GM19395 (cell line): ENCODE data around the gene MRTFB.
"Not testable (repeated sequence)": the region's sequence is repeated elsewhere in the genome, so short reads cannot be mapped to it uniquely, and the experiment has no call there.

Experiments
- ATAC-seq: cut with Tn5 transposase; IDR thresholded peaks from one replicate; pipeline ENCODE4 v1.9.1; 2021; ENCODE audit warnings: mild to moderate bottlenecking, moderate library complexity; ENCODE audit not compliant: unreplicated experiment

The MRTFB gene, protein sequence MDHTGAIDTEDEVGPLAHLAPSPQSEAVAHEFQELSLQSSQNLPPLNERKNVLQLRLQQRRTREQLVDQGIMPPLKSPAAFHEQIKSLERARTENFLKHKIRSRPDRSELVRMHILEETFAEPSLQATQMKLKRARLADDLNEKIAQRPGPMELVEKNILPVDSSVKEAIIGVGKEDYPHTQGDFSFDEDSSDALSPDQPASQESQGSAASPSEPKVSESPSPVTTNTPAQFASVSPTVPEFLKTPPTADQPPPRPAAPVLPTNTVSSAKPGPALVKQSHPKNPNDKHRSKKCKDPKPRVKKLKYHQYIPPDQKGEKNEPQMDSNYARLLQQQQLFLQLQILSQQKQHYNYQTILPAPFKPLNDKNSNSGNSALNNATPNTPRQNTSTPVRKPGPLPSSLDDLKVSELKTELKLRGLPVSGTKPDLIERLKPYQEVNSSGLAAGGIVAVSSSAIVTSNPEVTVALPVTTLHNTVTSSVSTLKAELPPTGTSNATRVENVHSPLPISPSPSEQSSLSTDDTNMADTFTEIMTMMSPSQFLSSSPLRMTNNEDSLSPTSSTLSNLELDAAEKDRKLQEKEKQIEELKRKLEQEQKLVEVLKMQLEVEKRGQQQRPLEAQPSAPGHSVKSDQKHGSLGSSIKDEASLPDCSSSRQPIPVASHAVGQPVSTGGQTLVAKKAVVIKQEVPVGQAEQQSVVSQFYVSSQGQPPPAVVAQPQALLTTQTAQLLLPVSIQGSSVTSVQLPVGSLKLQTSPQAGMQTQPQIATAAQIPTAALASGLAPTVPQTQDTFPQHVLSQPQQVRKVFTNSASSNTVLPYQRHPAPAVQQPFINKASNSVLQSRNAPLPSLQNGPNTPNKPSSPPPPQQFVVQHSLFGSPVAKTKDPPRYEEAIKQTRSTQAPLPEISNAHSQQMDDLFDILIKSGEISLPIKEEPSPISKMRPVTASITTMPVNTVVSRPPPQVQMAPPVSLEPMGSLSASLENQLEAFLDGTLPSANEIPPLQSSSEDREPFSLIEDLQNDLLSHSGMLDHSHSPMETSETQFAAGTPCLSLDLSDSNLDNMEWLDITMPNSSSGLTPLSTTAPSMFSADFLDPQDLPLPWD

DNA sequence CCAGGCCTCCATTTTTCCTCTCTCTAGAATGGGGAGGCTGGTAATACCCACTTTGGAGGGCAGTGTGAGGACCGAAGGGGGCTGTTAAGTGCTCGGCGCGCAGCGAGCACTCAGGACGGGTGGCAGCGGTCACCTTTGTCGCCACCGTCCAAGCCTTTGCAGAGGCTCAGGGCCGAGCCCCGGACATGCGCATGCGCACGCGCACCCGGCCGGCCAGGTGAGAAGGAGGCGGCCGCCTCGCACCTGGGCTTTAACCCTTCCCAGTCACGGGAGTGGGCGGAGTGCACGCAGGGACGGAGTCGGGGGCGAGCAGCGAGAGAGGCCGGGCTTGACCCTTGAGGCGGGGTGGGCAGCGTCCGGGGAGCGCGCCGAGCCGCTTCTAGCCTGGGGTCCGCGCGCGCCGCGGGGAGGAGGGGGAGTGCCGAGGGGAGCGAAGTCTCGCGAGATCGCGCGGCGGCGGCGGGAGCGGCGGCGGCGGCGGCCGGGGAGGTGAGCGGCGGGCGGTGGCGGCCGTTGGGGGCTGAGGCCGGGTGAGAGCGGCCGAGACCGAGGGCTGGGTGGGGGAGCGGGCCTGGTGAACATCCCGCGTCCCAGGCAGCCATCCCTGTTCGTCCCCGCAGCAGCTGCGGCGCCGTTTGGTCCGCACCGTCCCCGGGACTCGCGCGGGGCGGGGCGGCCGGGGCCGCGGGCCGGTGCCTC is at the start of gene MRTFB:
Gene MRTFB, plus strand, starts transcription at position 443 of the 699 bp plus-strand sequence. CDS start 69,288 bp downstream, outside the sequence.
- ATAC-seq: peak; percentile 86

DNA sequence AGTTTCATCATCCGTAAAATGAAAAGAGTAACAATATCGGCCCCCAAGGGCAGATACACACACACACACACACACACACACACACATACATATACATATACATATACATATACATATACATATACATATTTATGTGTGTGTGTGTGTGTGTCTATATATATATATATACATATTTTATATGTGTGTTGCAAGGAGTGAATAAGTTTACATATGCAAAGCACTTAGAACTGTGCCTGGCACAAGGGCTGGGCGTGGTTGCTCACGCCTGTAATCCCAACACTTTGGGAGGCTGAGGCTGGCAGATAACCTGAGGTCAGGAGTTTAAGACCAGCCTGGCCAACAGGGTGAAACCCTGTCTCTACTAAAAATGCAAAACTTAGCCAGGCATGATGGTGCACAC is 47.6 kb upstream of the MRTFB start:
- ATAC-seq: not testable (repeated sequence)

- no peak for ATAC-seq
These were observed 46.8 kb upstream of the MRTFB start for GRCh38 chr16:14024283-14024682.

- ATAC-seq: no peak
These were observed 44.4 kb upstream of the MRTFB start for GRCh38 chr16:14026572-14027285.

DNA sequence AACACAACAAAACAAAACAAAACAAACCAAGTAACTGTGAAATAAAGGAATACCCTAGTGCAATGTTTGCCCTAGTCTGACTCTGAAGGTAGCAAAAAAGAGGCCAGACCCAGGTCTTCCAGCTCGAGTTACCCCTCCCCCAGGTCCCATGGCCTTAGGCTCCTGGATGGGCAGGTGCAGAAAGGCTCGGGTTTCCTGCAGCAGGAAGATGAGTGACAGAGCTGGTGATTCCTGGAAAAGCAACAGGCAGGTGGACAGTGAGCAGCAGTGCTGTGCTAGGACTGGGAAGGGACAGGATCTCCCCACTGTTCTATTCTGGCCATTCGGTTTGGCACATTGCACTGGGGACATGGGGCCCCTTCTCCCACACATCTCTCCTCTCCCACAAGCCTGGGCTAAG is 42.9 kb upstream of the MRTFB start:
- ATAC-seq: no peak

GRCh38 chr16:14029658-14030057 is 41.5 kb upstream of the MRTFB start:
- ATAC-seq: no peak

- no peak for ATAC-seq
These were observed 36.0 kb upstream of the MRTFB start for GRCh38 chr16:14035092-14035491.

DNA sequence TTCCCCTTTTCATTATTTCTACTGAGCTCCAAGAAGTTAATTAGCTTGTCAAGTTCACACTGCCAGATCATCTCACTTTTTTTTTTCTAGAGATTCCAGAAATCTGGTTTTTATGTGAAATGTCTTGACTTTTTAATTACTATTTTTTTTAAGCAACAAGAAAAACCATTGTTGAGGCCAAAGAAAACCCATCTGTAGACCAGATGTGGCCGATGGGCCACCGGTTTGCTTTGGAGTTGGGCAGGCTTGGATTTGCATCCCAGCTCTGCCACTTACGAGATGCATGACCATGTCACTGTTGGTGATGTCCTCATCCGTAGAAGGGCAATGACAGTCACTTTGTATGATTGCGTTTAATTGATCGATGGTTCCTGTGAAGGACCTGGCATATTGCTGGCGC is 34.2 kb upstream of the MRTFB start:
- no peak for ATAC-seq

DNA sequence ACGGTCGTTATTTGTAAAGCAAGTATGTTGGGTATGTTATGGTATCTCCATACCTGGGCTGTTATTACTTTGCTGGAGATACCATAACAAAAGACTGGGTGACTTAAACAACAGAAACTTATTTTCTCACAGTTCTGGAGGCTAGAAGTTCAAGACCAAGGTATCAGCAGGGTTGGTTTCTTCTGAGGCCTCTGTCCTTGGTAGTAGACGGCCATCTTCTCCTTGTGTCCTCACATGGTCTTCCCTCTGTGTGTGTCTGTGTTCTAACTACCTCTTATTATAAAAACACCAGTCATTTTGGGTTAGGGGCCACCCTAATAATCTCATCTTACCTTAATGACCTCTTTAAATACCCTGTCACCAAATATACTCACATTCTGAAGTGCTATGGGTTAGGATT is 33.2 kb upstream of the MRTFB start:
- ATAC-seq: no peak

- no peak for ATAC-seq
These were observed 30.0 kb upstream of the MRTFB start for GRCh38 chr16:14041164-14041563.

GRCh38 chr16:14042706-14043105 is 28.4 kb upstream of the MRTFB start:
- no peak for ATAC-seq

DNA sequence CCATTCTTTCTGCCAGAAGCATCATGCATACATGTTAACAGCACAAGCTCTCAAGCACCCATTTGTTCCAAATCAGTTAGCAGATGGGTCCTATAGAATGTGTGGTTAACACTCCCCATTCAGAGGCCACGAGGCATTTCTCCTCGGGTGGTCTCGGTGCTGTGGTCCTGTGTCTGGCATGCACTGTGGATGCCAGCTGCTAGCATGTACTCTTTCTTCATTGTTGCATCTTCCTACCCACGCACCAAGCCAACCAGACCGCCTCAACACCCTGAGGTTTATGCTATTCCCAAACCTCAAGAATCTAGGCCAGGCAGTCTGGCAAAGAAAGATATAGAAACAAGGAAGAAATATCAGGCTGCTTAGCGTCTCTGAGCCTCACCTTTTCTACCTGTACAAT is 27.8 kb upstream of the MRTFB start:
- no peak for ATAC-seq

DNA sequence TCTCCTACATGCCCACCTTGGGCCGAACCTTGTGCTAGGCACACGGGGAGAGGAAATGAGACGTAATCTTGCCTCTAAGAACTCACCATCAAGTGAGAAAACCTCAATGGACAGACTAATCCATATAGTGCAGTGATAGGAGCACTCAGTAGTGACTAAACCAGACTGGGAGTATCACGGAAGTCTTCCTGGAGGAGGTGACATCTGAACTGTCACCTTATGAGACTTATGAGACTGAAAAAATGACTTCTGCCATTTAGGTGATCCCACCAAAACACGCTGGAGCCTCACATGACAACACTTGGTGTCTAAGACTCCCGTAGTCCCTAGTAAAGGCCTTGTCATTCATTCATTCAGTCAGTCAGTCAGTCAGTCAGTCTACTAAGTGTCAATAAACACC is 27.3 kb upstream of the MRTFB start:
- ATAC-seq: no peak

DNA sequence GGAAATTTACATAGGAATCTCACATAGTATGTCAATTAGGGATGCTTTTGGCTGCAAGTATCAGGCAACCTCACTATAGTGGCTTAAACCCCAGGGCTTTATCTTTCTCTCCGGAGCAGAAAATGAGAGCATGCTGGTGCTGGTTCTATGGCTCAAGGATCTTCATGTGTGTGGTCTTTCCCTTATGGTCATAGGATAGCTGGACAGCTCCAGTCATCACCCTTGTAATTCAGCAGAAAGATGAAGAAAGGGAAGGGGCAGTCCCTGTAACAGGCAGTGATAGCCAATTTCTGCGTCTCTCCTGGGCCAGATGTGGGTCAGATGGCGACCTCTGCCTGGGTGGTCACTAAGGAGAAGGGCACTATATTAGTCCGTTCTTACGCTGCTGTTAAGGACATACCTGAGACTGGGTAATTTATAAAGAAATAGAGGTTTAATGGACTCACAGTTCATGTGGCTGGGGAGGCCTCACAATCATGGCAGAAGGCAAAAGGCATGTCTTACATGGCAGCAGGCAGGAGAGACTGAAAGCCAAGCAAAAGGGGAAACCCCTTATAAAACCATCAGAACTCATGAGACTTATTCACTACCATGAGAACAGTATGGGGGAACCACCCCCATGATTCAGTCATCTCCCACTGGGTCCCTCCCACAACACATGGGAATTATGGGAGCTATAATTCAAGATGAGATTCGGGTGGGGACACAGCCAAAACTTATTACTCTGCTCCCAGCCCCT is 23.8 kb upstream of the MRTFB start:
- not testable (repeated sequence) for ATAC-seq

DNA sequence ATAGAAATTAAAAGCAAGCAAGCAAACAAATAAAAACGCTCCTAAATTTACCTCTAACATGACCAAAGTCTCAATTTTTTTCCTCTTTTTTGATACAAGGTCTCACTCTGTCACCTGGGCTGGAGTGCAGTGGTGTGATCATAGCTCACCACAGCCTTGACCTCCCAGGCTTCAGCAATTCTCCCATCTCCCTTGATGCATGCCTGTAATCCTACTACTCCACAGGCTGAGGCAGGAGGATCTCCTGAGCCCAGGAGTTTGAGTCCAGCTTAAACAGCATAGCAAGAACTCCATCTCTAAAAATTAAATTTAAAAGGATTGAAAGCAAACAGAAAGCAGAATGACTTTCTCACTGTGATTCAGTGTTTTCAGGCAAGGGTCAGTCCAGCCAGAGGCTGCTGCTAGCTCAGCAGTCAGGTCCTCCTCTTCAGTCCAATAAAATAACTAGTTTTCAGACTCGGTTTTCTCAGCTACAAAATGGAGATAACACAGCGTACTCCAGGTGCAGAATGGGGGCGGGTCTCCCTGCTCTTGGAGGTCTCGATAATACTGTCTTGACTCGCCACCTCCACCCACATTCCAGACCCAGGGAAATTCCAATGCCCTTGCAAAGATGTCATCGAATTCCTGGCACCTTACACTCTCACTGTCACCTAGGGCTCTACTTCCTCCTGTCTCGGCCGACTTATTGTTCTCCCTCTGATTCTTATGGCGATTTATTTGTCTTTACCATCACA is 20.7 kb upstream of the MRTFB start:
- no peak for ATAC-seq

- ATAC-seq: no peak
These were observed 19.9 kb upstream of the MRTFB start for GRCh38 chr16:14051103-14051729.

- ATAC-seq: no peak
These were observed 14.1 kb upstream of the MRTFB start for GRCh38 chr16:14056970-14057369.

- no peak for ATAC-seq
These were observed 13.2 kb upstream of the MRTFB start for GRCh38 chr16:14057878-14058382.
